Measurements from ENCODE around the gene RPS6KA5.
"Not testable (repeated sequence)": the region's sequence is repeated elsewhere in the genome, so short reads cannot be mapped to it uniquely, and the experiment has no call there.

The RPS6KA5 gene

GRCh38 chr14:91094772-91095171, 34.3 kb upstream of the RPS6KA5 start:
- DNase-seq (ENCODE audit: low read depth): no peak
- TF ChIP-seq CTCF (conservative IDR thresholded peaks at IDR 0.05; ENCODE audit: control insufficient read depth, insufficient read depth, low read depth, low read length): no peak
- no peak overlapping the region for H3K4me3 ChIP-seq (ENCODE audit: control insufficient read depth, low read depth, low read length)

- not testable (repeated sequence) for H3K4me3 ChIP-seq (ENCODE audit: control insufficient read depth, low read depth, low read length); DNase-seq (ENCODE audit: low read depth)
Measured at GRCh38 chr14:91093743-91094472, 33.5 kb upstream of the RPS6KA5 start.

DNA sequence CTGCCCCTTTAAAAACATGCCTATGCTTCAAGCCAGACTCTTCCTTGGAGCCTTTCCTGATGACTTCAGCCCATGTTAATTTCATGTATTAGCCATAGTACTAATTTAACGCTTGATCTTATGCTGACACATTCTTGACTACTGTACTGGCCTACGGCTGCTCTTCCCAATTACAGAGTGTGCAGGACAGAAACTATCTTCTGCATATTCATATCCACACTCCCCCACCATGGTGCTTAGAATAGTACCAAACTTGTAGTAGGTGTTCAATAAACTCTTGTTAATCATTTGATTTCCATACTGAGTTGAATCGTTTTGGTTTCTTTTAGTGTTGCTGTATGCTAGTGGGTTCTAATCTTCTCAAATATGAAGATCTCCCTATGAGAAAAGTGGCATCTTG, 31.6 kb upstream of the RPS6KA5 start:
- no peak for DNase-seq (ENCODE audit: low read depth)
- TF ChIP-seq CTCF (conservative IDR thresholded peaks at IDR 0.05; ENCODE audit: control insufficient read depth, insufficient read depth, low read depth, low read length): no peak

GRCh38 chr14:91090743-91091142, 30.3 kb upstream of the RPS6KA5 start:
- DNase-seq (ENCODE audit: low read depth): no peak
- TF ChIP-seq CTCF (conservative IDR thresholded peaks at IDR 0.05; ENCODE audit: control insufficient read depth, insufficient read depth, low read depth, low read length): no peak
- H3K4me3 ChIP-seq (ENCODE audit: control insufficient read depth, low read depth, low read length): no peak overlapping the region

More for the DNA sequence above, 31.6 kb upstream of the RPS6KA5 start:
- H3K4me3 ChIP-seq (ENCODE audit: control insufficient read depth, low read depth, low read length): no peak overlapping the region

DNA sequence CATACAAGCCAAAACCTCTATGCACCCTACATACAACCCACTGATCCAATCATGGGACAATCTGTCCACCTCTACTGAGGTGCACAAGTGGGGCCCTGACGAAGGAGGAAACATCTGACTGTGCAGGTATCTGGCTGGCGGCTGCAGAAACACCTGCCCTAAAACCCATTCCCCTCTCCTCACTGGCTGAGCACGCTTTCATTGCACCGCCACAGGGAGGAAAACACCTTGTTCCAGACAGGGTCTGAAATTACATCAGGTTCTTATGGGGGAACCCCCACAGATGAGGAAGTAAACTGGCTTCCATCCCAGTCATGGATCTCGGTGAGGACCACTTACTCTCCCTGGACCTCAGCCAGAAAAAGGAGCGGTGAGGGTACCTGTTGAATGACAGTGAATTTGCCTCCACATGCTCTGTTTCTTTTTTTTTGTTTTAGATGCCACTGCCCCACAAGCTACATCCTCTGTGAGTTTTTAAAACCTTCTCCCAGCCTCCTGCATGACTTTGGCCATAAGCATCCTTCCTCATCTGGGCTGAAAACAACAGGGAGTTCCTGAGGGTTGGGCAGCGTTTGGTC, 29.6 kb upstream of the RPS6KA5 start:
- TF ChIP-seq CTCF (conservative IDR thresholded peaks at IDR 0.05; ENCODE audit: control insufficient read depth, insufficient read depth, low read depth, low read length): no peak
- H3K4me3 ChIP-seq (ENCODE audit: control insufficient read depth, low read depth, low read length): no peak overlapping the region
- no peak for DNase-seq (ENCODE audit: low read depth)

GRCh38 chr14:91088585-91089235, 28.3 kb upstream of the RPS6KA5 start:
- H3K4me3 ChIP-seq (ENCODE audit: control insufficient read depth, low read depth, low read length): no peak overlapping the region
- no peak for DNase-seq (ENCODE audit: low read depth)
- TF ChIP-seq CTCF (conservative IDR thresholded peaks at IDR 0.05; ENCODE audit: control insufficient read depth, insufficient read depth, low read depth, low read length): no peak

GRCh38 chr14:91087470-91087869, 27.0 kb upstream of the RPS6KA5 start:
- DNase-seq (ENCODE audit: low read depth); H3K4me3 ChIP-seq (ENCODE audit: control insufficient read depth, low read depth, low read length): not testable (repeated sequence)

All from fibroblast of mammary gland (primary cell).